GM19328 (cell line): ENCODE measurements around the gene FLRT1.

Experiments used
- ATAC-seq: cut with Tn5 transposase; IDR thresholded peaks from one replicate; pipeline ENCODE4 v1.9.1; 2021; ENCODE audit warnings: mild to moderate bottlenecking, moderate library complexity; ENCODE audit not compliant: unreplicated experiment

The FLRT1 gene

GRCh38 chr11:64023712-64024710, 11.7 kb upstream of the FLRT1 start:
- no peak for ATAC-seq

DNA sequence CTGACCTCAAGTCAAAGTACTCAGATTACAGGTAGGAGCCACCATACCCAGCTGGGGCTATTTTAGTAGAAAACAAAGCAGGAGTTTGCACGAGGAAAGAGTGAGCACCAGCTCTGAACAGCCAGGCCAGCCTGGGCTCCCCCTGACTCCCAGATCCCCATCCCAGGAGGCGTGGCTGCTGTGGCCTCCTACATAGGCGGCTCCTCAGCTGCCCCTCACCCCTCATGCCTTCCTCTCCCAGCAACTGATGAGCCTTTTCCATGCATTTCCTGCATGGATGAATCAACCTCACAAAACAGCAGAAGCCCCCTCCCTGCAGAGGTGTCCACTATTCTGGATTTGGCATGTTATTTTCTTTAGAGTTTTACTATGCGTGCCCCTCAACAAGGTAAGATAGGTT, 10.5 kb upstream of the FLRT1 start:
- no peak for ATAC-seq

- ATAC-seq: no peak
These were observed 9.0 kb upstream of the FLRT1 start for GRCh38 chr11:64026575-64027205.

DNA sequence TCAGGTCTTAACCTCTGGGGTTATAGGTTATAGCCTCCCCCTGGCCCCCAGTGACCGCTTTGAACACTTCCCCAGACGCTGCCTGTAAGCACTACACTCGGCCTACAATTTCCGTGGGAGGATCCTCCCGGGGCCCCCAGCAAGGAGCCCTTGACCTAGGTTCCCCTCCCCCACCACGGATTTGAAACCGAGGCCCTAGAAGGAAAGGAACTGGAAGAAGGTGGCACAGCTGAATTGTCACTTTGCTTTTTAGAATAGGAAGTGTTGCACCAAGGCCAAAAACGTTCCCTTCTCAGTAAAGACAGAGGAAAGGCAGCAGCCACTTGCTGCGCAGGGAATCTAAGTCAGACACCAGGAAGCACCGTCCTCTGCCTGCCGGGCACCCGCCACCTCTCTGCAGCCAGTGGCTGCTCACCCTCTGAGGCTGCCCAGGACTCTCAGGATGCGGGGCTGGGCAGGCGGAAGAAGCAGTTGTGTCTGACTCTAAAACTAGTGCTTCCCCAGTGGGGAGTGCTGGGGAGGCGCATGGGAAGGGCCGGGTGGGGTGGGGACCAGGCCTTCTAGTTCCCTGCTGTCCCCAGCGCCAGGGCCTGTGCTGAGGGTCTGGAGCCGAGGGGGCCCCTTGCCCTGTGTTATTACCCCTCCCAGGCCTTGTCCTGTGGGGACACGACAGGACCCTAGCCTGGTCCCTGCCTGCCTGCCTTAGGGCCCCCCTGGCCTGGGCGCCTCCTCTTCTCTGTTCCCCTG, 7.9 kb upstream of the FLRT1 start:
- no peak for ATAC-seq

DNA sequence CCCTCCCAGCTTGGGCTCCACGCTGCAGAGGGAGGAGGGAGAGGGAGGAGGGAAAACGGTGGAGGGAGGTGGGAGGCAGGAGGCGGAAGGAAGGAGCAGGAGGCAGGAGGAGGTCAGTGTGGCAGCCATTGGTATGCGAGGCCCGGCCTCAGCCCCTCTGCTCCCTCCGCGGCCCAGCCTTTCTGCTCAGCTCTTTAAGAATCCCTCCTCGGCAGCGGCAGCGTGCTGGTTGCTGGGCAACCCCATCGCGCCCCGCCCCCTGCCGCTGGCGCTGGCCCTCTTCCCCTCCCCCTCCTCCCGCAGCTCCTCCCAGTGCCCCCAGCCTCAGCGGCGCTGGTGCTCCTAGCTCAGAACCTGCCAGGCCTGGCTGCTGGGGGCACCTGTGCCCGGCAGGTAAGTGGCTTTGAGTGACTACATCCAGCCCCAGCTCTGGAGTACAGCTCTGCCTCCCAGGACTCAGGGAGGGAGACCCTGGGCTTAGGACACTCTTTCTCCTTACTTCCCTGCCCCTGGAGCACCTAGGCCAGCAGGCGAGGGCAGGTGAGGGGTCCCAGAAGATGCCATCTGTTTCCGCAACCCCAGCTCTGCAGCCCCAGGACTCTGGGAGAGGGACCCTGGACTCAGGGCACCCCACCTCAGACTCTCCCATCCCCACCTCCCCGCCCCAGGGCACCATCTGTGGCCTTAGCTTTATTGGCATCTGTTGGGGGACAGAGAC, 7.2 kb upstream of the FLRT1 start:
- ATAC-seq: no peak

GRCh38 chr11:64029773-64030172, 6.0 kb upstream of the FLRT1 start:
- no peak for ATAC-seq

GRCh38 chr11:64031001-64031400, 4.7 kb upstream of the FLRT1 start:
- no peak for ATAC-seq

- no peak for ATAC-seq
These were observed 3.7 kb upstream of the FLRT1 start for GRCh38 chr11:64032050-64032449.

DNA sequence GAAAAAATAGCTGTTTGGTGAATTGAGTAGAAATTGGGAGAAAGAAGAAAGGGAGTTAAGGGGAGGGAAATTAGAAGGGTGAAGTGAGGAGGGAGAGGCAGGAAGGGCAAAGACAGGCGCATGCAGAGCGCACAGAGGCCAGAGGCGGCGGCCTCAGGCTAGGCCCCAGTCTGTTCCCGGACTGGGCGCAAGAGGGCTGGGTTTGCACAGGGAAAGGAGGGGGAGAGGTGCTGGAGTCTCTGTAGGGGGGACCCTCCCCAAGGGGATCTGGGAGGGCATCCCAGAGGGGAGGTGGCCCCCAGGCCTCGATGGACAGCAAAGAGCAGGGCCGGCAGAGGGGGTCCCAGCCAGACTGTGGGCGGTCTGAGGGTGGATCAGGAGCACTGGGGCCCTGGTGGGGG, 1.3 kb upstream of the FLRT1 start:
- ATAC-seq: no peak

- no peak for ATAC-seq
These were observed 628 bp upstream of the FLRT1 start for GRCh38 chr11:64035081-64035524.

DNA sequence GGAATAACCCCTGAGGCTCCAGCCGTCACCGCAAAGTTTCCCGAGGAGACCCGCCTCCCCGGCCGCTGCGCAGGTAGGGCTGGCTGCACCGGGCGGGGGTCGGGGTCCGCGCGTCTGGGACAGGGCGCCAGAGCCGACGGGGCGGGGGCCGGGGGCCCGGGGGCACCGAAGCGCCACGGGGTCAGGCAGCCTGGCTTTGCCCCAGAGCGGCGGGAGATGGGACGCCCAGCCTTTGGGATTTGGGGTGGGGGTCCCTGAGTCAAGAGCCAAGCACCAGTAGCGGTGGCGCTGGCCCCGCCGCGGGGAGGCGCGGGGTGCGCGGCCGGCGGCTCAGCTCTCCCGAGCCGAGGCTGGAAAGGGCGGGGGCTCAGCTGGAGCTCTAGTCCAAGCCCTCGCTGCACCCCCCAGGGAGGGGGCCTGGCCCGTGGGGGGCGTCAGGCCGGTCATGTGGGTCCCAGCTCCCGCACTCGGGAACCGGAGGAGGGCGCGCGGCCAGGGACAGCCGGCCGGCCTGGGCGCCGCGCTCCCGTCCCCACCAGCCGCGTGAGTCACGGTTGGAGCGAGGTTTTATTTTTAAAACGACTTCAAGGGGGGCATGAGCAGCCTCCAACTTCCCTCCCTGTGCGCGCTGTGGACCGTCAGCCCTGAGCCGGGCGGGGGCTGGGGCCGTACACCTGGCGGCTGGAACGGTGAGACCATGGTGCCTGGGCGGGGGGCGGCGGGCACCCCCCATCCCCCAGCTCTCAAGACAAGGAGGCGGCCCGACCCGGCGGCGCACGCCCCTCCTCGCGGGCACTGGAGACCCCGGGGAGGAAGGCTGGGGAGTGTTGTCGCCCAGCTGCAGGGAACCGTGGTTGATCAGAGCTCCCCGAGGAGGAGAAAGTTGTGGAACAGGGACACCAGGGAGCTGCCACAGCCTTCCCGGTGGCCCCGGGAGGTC, 626 bp downstream of the FLRT1 start:
- no peak for ATAC-seq

- no peak for ATAC-seq
These were observed 1.4 kb downstream of the FLRT1 start for GRCh38 chr11:64037027-64037634.

DNA sequence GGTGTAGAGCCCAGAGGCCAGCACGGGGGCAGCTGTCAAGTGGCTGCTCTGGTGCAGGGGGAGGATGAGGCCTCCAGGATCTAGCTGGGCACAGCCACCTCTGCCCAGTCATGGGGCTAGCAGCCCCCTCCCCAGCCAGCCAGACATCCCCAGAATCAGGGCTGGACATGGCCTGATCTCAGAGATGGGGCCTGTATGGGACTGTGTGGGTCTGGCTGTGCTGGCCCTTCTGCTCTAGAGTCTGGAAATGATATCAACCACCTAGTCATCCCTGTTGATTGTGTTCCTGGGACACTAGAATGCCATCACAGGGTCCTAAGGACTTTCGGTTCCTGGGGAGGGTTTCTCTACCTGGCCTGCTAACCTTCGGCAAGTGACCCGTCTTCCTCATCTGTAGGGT, 2.8 kb downstream of the FLRT1 start:
- no peak for ATAC-seq

DNA sequence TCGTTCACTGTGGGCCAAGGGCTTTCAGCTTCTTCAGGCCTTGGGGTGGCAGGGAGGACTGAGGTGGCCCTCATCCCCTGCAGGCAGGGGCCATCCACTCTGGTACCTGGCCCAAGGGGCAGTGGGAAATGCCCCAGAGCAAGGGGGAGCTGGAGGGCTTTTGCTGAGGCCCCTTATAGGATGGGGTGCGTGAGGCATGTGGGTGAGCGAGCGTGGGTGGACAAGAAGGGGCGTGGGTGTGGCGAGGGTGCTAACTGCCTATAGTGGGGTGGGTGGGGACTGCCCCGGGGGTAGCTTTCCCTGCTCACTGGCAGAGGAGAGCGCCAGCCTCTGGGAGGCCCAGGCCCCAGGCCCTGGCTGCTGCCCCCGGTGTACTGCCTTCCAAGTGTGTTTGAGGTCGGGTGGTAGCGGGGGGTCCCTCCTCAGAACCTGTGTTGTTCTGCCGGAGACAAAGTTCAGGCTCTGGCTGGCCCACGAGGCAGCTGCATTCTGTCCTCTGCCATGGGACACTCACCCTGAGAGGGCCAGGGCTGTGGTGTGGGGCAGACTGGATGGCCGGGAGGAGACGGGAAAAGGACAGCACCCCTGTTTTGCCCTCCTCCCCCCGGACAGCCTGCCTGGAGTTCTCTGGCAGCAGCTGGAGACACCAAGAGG, 3.4 kb downstream of the FLRT1 start:
- no peak for ATAC-seq

GRCh38 chr11:64040684-64041322, 5.1 kb downstream of the FLRT1 start:
- no peak for ATAC-seq

DNA sequence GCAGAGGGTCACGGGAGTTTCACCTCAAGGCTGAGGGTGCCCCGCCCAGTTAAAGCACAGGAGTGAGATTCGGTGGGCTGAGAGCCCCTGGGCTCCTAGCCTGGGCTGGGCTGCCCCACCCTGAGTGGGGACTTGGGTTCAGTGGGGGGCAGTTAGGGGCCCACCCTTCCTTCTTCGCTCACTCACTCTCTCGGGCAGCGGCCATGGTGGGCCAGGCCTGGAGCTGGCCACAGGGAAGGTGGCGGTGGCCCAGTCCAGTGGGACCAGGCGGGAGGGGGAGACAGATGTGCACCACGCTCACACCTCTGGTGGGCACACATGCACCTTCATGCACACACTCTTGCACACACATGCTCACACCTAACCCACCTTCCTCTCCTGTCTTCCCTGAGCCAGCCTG, 6.1 kb downstream of the FLRT1 start:
- ATAC-seq: no peak

- no peak for ATAC-seq
These were observed 6.6 kb downstream of the FLRT1 start for GRCh38 chr11:64042301-64042700.

GRCh38 chr11:64043545-64043944, 7.8 kb downstream of the FLRT1 start:
- ATAC-seq: no peak
